ENCODE measurements around the gene BCL2L11.
A peak's percentile ranks its signal among the peaks of the same experiment; 100 is the strongest.
"Not testable (repeated sequence)": the region's sequence is repeated elsewhere in the genome, so short reads cannot be mapped to it uniquely, and the experiment has no call there.

Gene BCL2L11, protein sequence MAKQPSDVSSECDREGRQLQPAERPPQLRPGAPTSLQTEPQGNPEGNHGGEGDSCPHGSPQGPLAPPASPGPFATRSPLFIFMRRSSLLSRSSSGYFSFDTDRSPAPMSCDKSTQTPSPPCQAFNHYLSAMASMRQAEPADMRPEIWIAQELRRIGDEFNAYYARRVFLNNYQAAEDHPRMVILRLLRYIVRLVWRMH

DNA sequence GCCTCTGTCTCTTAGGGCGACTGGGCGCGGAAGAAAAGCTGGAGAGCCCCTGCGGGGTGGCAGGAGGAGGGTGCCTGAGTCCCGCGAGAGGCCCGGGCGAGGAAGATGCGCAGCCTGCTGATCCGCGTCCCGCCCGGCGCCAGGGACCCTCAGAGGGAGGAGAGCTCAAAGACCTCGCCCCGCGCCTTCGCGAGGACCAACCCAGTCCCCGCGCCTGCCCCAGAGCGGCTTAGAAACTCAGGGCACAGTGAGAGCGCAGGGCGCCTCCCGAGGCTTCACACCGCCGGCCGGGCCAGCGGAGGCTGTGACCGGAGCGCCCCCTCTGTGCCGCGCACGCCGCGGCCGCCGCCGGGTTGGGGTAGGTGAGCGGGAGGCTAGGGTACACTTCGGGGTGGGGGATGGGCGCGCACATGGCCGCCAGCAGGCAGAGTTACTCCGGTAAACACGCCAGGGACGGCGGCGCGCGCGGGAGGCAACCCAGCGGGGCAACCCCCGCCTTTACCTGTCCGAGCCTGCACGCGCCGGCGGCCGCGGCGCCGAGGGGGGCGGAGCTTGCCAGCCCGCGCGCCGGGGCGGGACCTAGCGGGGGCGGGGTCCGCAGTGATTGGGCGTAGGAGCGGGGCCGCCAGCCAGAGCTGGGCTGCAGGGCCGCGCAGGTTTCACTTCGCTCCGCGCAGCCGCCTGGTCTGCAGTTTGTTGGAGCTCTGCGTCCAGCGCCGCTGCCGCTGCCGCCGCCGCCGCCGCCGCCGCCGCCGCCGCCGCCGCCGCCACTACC is at the start of gene BCL2L11:
BCL2L11 (plus strand) TSS at position 662 of the 775 bp plus-strand sequence. CDS start 2,832 bp downstream, outside the sequence.
- H3K4me3 ChIP-seq (ENCODE audit: low read depth, low read length) = peak within 1 kb of the TSS; percentile 26
- TF ChIP-seq, protein P1, sequence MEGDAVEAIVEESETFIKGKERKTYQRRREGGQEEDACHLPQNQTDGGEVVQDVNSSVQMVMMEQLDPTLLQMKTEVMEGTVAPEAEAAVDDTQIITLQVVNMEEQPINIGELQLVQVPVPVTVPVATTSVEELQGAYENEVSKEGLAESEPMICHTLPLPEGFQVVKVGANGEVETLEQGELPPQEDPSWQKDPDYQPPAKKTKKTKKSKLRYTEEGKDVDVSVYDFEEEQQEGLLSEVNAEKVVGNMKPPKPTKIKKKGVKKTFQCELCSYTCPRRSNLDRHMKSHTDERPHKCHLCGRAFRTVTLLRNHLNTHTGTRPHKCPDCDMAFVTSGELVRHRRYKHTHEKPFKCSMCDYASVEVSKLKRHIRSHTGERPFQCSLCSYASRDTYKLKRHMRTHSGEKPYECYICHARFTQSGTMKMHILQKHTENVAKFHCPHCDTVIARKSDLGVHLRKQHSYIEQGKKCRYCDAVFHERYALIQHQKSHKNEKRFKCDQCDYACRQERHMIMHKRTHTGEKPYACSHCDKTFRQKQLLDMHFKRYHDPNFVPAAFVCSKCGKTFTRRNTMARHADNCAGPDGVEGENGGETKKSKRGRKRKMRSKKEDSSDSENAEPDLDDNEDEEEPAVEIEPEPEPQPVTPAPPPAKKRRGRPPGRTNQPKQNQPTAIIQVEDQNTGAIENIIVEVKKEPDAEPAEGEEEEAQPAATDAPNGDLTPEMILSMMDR (IDR thresholded peaks at IDR 0.05; ENCODE audit: borderline replicate concordance, insufficient read depth, low read depth, low read length) = 0 out of 2 replicates have a peak, but pooled peaks have one; percentile 2

DNA sequence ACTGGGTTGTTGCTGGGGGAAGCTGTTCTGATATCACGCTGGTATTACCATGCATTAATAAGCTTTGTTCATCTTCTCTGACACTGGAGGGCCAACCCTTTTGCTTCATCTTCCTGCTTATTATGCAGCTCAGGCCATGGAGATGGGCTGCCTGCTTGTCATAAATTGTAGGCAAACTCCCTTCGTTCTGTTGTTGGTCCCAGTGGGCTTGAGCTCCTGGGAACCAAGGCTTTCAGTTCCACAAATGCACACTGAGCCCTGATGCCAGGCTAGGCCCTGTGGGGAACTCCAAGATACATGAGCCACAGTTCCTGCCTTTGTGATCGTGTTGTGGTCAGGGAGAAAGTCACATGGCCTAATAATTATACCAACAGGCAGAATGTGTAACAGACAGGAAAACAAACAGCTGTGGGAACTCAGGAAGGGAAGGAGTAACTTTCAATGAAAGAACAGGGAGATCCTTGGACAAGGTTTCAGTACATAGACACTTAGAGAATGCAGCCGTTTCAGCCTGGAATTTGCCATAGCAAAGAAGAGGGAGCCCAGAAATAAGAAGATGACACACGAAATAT is 49.0 kb upstream of the BCL2L11 start:
- TF ChIP-seq, protein P1 (IDR thresholded peaks at IDR 0.05; ENCODE audit: borderline replicate concordance, insufficient read depth, low read depth, low read length) = no peak
- H3K4me3 ChIP-seq (ENCODE audit: low read depth, low read length) = no peak overlapping the region

DNA sequence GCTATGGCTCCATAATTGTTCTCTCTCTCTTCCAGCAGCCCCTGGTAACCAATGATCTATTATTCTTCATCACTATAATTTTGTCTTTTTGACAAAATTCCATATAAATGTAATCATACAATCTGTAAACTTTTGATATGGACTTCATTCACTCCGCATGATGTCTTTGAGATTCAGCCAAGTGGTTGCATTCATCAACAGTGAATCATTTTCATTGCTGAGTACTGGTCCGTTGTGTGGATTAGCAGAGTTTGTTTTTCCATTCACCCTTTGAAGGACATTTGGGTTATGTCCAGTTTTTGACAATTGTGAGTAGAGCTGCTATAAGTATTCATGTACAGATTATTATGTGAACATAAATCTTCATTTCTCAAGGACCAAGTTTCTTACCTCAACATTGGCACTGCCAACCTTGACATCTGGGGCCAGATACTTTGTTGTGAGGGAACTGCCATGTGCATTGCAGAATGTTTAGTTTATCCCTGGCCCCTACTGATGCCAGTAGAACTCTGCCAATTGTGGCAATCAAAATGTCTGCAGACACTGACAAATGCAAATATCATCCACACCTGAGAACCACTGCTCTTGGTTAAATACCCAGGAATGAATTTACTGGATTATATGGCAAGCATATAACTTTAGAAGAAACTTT is 48.4 kb upstream of the BCL2L11 start:
- TF ChIP-seq, protein P1 (IDR thresholded peaks at IDR 0.05; ENCODE audit: borderline replicate concordance, insufficient read depth, low read depth, low read length) = no peak
- H3K4me3 ChIP-seq (ENCODE audit: low read depth, low read length) = no peak overlapping the region

DNA sequence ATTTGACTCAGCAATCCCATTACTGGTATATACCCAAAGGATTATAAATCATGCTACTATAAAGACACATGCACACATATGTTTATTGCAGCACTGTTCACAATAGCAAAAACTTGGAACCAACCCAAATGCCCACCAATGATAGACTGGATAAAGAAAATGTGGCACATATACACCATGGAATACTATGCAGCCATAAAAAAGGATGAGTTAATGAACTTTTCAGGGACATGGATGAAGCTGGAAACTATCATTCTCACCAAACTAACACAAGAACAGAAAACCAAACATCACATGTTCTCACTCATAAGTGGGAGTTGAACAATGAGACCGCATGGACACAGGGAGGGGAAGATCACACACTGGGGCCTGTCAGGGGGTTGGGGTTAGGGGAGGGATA is 38.1 kb upstream of the BCL2L11 start:
- not testable (repeated sequence) for H3K4me3 ChIP-seq (ENCODE audit: low read depth, low read length)

DNA sequence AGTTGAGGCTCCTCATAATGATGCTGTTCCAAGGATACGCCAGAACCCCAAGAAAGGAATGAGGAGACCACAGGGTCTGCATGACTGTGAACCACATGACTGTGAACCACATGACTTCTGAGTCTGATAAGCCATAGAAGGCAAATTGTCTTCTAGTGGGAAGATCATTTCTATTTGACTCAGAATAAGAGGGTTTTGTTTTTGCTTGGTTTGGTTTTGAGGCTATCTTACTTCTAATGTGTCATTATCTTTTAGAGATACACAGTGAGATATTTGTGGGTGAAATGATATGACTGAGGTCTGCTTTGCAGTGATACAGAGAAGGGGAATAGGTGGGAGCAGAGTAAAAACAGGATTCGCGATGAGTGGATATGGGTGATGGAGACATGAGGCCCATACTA is 28.9 kb upstream of the BCL2L11 start:
- TF ChIP-seq, protein P1 (IDR thresholded peaks at IDR 0.05; ENCODE audit: borderline replicate concordance, insufficient read depth, low read depth, low read length) = no peak

DNA sequence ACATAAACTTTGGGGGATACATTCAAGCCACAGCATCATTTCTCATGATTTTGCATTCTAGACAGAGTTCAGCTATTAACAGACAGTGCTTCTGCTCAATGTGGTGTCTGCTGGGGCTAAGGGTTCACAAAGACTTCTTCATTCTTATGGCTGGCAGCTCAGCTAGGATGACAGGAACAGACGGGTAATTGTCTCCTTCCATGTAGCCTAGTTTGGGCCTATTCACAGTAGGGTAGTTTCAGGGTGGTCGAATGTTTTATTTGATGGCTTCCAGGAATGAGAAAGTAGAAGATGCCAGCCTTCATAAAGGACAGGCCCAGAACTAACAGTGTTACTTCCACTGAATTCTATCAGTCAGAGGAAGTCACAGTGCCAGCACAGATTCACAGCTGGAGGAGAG is 26.0 kb upstream of the BCL2L11 start:
- TF ChIP-seq, protein P1 (IDR thresholded peaks at IDR 0.05; ENCODE audit: borderline replicate concordance, insufficient read depth, low read depth, low read length) = no peak
- H3K4me3 ChIP-seq (ENCODE audit: low read depth, low read length) = no peak overlapping the region

More for the DNA sequence above, 28.9 kb upstream of the BCL2L11 start:
- no peak overlapping the region for H3K4me3 ChIP-seq (ENCODE audit: low read depth, low read length)

DNA sequence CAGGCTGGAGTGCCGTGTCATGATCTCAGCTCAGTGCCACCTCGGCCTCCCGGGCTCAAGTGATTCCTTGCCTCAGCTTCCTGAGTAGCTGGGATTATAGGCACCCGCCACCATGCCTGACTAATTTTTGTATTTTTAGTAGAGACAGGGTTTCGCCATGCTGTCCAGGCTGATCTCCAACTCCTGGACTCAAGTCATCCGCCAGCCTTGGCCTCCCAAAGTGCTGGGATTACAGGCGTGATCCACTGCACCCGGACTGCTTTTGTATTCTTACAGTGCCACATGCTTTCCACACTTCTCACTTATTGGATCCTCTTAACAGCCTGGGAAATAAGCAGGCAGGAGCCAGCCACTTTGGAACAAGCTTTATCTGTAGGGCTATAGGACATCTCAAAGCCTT is 25.3 kb upstream of the BCL2L11 start:
- no peak overlapping the region for H3K4me3 ChIP-seq (ENCODE audit: low read depth, low read length)
- TF ChIP-seq, protein P1 (IDR thresholded peaks at IDR 0.05; ENCODE audit: borderline replicate concordance, insufficient read depth, low read depth, low read length) = no peak

Measured in GM12875 (cell line).